ENCODE data around the gene OR5K3.

The OR5K3 gene

DNA sequence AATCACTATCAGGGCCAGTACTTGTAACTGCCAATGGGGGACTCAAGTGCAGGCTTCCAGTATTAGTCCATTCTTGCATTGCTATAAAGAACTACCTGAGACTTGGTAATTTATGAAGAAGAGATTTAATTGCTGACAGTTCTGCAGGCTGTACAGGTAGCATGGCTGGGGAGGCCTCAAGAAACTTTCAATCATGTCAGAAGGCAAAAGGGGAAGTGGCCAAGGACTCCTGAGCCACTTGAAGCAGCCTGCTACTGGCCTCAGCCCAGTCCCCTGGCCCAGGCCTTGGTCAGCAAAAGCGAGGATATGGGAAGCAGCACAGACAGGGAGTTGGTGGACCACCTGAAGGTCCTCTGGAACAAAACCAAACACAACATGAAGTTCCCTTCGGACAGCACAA is 43.3 kb downstream of the OR5K3 start:
- no peak for DNase-seq (ENCODE audit: low read depth, low spot score)

DNA sequence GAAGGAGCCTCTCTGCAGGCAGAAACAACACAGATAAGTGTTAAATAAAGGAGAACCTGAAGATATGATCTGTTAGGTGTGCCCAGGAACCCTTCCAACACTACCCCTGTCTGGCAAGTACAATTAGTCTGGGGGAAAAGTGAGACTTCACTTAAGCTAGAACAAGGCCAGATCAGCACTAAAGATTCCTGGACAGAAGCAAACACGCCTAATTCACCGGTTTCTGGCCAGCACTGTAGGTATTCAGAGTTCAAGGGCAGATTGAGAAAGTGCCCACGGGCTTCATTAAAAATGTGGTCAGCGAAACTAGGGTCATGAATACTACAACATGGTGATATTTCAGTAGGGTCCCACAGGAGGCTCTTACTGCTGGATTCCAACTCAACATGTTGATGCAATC is 43.9 kb downstream of the OR5K3 start:
- DNase-seq (ENCODE audit: low read depth, low spot score): no peak

DNA sequence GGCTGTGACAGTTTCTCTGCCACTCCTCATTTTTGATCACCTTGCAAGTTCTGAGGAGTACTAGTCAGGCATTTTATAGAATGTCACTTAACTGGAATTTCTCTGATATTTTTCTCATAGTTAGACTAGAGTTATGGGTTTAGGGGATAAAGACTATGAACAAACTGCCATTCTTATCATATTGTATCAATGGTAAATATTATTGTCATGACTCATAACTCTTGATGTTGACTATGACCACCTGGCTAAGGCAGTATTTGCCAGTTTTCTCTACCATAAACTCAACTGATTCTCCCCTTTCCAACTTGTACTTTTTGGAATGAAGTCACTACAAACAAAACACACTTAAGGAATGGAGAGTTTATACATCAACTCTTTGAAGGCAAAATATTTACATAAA is 49.8 kb downstream of the OR5K3 start:
- no peak for DNase-seq (ENCODE audit: low read depth, low spot score)

Measured in brain pericyte (primary cell).